C4-2B (cell line): ENCODE results near the gene SFSWAP.

Experiments
- ZFX ChIP-seq: fragments of 450-650 bp; IDR thresholded peaks from 2 replicates; pipeline ENCODE4 v1.6.1; 2017
- TF ChIP-seq, protein P1 (sequence below): fragments of 450-650 bp; conservative IDR thresholded peaks from 2 replicates; pipeline ENCODE4 v1.5.1; 2017; ENCODE audit warnings: mild to moderate bottlenecking

GRCh38 chr12:131671871-131672270, 39.0 kb upstream of the SFSWAP start:
- TF ChIP-seq, protein P1, sequence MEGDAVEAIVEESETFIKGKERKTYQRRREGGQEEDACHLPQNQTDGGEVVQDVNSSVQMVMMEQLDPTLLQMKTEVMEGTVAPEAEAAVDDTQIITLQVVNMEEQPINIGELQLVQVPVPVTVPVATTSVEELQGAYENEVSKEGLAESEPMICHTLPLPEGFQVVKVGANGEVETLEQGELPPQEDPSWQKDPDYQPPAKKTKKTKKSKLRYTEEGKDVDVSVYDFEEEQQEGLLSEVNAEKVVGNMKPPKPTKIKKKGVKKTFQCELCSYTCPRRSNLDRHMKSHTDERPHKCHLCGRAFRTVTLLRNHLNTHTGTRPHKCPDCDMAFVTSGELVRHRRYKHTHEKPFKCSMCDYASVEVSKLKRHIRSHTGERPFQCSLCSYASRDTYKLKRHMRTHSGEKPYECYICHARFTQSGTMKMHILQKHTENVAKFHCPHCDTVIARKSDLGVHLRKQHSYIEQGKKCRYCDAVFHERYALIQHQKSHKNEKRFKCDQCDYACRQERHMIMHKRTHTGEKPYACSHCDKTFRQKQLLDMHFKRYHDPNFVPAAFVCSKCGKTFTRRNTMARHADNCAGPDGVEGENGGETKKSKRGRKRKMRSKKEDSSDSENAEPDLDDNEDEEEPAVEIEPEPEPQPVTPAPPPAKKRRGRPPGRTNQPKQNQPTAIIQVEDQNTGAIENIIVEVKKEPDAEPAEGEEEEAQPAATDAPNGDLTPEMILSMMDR = no peak
- no peak for TF ChIP-seq ZFX
